ENCODE data around the gene NOSIP.

DNA sequence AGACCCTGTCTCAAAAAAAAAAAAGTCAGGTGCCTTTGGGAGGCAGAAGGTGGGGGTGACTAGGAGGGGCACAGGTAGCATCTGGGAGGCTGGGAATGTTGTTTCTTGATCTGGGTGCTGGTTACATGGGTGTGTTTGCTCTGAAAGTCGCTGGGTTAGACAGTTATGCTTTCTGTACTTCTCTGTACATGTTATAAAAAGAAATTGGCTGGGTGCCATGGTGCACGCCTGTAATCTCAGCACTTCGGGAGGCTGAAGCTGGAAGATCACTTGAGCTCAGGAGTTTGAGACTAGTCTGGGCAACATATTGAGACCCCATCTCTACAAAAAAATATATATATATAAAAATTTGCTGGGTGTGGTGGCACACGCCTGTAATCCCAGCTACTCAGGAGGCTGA, 15.1 kb downstream of the NOSIP start:
- TF ChIP-seq LARP7 (IDR thresholded peaks at IDR 0.05) (no peak), POLR2A (IDR thresholded peaks at IDR 0.05; ENCODE audit: low read depth, low read length) (no peak), NFIC (IDR thresholded peaks at IDR 0.05; ENCODE audit: low read depth, low read length) (no peak), EZH2 (IDR thresholded peaks at IDR 0.05; ENCODE audit: borderline replicate concordance, control insufficient read depth, low read depth, low read length) (no peak)
- TF ChIP-seq, protein P1, sequence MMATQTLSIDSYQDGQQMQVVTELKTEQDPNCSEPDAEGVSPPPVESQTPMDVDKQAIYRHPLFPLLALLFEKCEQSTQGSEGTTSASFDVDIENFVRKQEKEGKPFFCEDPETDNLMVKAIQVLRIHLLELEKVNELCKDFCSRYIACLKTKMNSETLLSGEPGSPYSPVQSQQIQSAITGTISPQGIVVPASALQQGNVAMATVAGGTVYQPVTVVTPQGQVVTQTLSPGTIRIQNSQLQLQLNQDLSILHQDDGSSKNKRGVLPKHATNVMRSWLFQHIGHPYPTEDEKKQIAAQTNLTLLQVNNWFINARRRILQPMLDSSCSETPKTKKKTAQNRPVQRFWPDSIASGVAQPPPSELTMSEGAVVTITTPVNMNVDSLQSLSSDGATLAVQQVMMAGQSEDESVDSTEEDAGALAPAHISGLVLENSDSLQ (IDR thresholded peaks at IDR 0.05), result no peak
- TF ChIP-seq, protein P2, sequence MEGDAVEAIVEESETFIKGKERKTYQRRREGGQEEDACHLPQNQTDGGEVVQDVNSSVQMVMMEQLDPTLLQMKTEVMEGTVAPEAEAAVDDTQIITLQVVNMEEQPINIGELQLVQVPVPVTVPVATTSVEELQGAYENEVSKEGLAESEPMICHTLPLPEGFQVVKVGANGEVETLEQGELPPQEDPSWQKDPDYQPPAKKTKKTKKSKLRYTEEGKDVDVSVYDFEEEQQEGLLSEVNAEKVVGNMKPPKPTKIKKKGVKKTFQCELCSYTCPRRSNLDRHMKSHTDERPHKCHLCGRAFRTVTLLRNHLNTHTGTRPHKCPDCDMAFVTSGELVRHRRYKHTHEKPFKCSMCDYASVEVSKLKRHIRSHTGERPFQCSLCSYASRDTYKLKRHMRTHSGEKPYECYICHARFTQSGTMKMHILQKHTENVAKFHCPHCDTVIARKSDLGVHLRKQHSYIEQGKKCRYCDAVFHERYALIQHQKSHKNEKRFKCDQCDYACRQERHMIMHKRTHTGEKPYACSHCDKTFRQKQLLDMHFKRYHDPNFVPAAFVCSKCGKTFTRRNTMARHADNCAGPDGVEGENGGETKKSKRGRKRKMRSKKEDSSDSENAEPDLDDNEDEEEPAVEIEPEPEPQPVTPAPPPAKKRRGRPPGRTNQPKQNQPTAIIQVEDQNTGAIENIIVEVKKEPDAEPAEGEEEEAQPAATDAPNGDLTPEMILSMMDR (IDR thresholded peaks at IDR 0.05 in 2 of 3, conservative IDR thresholded peaks at IDR 0.05 in 1 of 3; ENCODE audit: control insufficient read depth in 2 of 3, extremely low read depth in 1 of 3, insufficient read depth in 1 of 3, low read depth in 3 of 3, low read length in 3 of 3), result no peak
- TF ChIP-seq, protein P3, sequence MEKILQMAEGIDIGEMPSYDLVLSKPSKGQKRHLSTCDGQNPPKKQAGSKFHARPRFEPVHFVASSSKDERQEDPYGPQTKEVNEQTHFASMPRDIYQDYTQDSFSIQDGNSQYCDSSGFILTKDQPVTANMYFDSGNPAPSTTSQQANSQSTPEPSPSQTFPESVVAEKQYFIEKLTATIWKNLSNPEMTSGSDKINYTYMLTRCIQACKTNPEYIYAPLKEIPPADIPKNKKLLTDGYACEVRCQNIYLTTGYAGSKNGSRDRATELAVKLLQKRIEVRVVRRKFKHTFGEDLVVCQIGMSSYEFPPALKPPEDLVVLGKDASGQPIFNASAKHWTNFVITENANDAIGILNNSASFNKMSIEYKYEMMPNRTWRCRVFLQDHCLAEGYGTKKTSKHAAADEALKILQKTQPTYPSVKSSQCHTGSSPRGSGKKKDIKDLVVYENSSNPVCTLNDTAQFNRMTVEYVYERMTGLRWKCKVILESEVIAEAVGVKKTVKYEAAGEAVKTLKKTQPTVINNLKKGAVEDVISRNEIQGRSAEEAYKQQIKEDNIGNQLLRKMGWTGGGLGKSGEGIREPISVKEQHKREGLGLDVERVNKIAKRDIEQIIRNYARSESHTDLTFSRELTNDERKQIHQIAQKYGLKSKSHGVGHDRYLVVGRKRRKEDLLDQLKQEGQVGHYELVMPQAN (conservative IDR thresholded peaks at IDR 0.05), result no peak
- TF ChIP-seq, protein P4, sequence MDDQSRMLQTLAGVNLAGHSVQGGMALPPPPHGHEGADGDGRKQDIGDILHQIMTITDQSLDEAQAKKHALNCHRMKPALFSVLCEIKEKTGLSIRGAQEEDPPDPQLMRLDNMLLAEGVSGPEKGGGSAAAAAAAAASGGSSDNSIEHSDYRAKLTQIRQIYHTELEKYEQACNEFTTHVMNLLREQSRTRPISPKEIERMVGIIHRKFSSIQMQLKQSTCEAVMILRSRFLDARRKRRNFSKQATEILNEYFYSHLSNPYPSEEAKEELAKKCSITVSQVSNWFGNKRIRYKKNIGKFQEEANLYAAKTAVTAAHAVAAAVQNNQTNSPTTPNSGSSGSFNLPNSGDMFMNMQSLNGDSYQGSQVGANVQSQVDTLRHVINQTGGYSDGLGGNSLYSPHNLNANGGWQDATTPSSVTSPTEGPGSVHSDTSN (IDR thresholded peaks at IDR 0.05; ENCODE audit: insufficient replicate concordance, low read depth, low read length), result no peak

Measured in GM12878 (cell line).